K562 (cell line): ENCODE results near the gene ECI1. TPM values are rescaled to one million over a fixed set of nuclear protein-coding genes. Genes with fewer than 3 reads are reported as not detected.
A peak's percentile ranks its signal among the peaks of the same experiment; 100 is the strongest.

ENCODE experiments used
- ATAC-seq: fragments of 200-7000 bp; cut with Tn5 transposase; 3 replicates; pipeline ENCODE4 v1.9.1; 2020; ENCODE audit warnings: moderate library complexity
- BruUV-seq: library from RNA; stranded (reverse); fragments of 400-500 nt; replicated peaks from 2 replicates; lab custom pipeline; 2021; lab: Mats Ljungman, UMichigan
- CTCF ChIA-PET: fragments of 300-600 bp; formaldehyde crosslinking; extraction: SDS; loops from one replicate; lab custom pipeline; 2021; ENCODE audit warnings: low intra/inter-chr PET ratio; lab: Yijun Ruan, JAX
- POLR2A ChIA-PET: fragments of 300-600, 350-650 bp; sonication (Branson Sonifier 250); formaldehyde crosslinking; extraction: SDS; loops from one replicate; lab custom pipeline; 2021; ENCODE audit warnings: antibody characterized with exemption, inconsistent platforms; lab: Yijun Ruan, JAX
- DNase-seq, 4 experiments: peaks; one replicate each; pipeline versions ENCODE4 v3.0.0 to v3.0.0-alpha.2; 2011 to 2018; ENCODE audit warnings: low spot score in 3 of 4, mixed read lengths in 3 of 4; ENCODE audit errors: extremely low read depth in 1 of 4
- FAIRE-seq: peaks from 2 replicates; lab custom pipeline; 2011; peaks lifted over from hg19 to GRCh38; lab: Jason Lieb, UNC
- H2AFZ ChIP-seq: 2 replicates; pipeline ENCODE4 v1.6.0; 2011; ENCODE audit warnings: low read depth, low read length, control low read depth, inconsistent platforms
- H3K27ac ChIP-seq: fragments of 200-600 bp; 3 replicates; pipeline ENCODE4 v1.8.0; 2011; ENCODE audit warnings: low read depth, mild to moderate bottlenecking, control low read depth, inconsistent platforms, low read length, moderate library complexity, mixed read lengths; ENCODE audit errors: extremely low read depth
- H3K27me3 ChIP-seq, 2 experiments: fragments of 300-600 bp in 1 of 2; 2 replicates in 1 of 2; 3 replicates in 1 of 2; pipeline versions ENCODE4 v1.6.0 to v1.8.0; 2011; ENCODE audit warnings: inconsistent platforms in 2 of 2, low read length in 2 of 2, mild to moderate bottlenecking in 1 of 2, mixed read lengths in 1 of 2, moderate library complexity in 1 of 2; ENCODE audit not compliant: control insufficient read depth in 2 of 2, insufficient read depth in 2 of 2
- H3K36me3 ChIP-seq: fragments of 300-600 bp; 3 replicates; pipeline ENCODE4 v1.8.0; 2011; ENCODE audit warnings: mild to moderate bottlenecking, low read length, inconsistent platforms; ENCODE audit not compliant: control insufficient read depth, insufficient read depth
- H3K4me1 ChIP-seq, 2 experiments: fragments of 200-600 bp in 1 of 2; replicated peaks in 1 of 2; 2 replicates in 1 of 2; 3 replicates in 1 of 2; pipeline versions ENCODE4 v1.5.1 to v1.8.0; 2011; ENCODE audit warnings: inconsistent platforms in 2 of 2, low read length in 2 of 2, mild to moderate bottlenecking in 1 of 2, mixed read lengths in 1 of 2, moderate library complexity in 1 of 2; ENCODE audit not compliant: control insufficient read depth in 2 of 2, insufficient read depth in 2 of 2
- H3K4me2 ChIP-seq: 2 replicates; pipeline ENCODE4 v1.6.1; 2011; ENCODE audit warnings: low read length, control low read depth, inconsistent platforms, mixed read lengths; ENCODE audit not compliant: insufficient read depth
- H3K4me3 ChIP-seq: fragments of 200-600 bp; sonication (generic), shearing (Covaris generic); 2 replicates; pipeline ENCODE4 v1.5.1; 2016; ENCODE audit warnings: control low read depth, inconsistent platforms
- H3K79me2 ChIP-seq: fragments of 200-600 bp; 3 replicates; pipeline ENCODE4 v1.8.0; 2011; ENCODE audit warnings: low read length, inconsistent platforms; ENCODE audit not compliant: control insufficient read depth, insufficient read depth
- H3K9ac ChIP-seq, 2 experiments: 2 replicates each; pipeline versions ENCODE4 v1.6.0 to v1.6.1; 2011; ENCODE audit warnings: low read depth in 2 of 2, low read length in 2 of 2, control low read depth in 1 of 2, inconsistent platforms in 1 of 2, mild to moderate bottlenecking in 1 of 2, mixed read lengths in 1 of 2; ENCODE audit not compliant: insufficient read depth in 1 of 2
- H3K9me1 ChIP-seq: one replicate; pipeline ENCODE4 v1.6.0; 2011; ENCODE audit warnings: inconsistent platforms, mild to moderate bottlenecking, low read length, moderate library complexity; ENCODE audit not compliant: control insufficient read depth, insufficient read depth
- H3K9me3 ChIP-seq: replicated peaks from 2 replicates; pipeline ENCODE4 v1.5.1; 2011; ENCODE audit warnings: low read depth, low read length, inconsistent platforms; ENCODE audit not compliant: control insufficient read depth, insufficient read depth
- H4K20me1 ChIP-seq: replicated peaks from 2 replicates; pipeline ENCODE4 v1.6.1; 2011; ENCODE audit warnings: low read length, inconsistent platforms, mixed read lengths; ENCODE audit not compliant: control insufficient read depth, insufficient read depth
- CHD4 ChIP-seq: fragments of 200-600 bp; sonication (generic); IDR thresholded peaks from 3 replicates; pipeline ENCODE4 v1.6.1; 2012; ENCODE audit warnings: low read depth, mild to moderate bottlenecking, mixed read lengths, low read length, inconsistent platforms; ENCODE audit not compliant: insufficient read depth, insufficient replicate concordance, poor library complexity, severe bottlenecking
- CTCFL ChIP-seq: IDR thresholded peaks from 2 replicates; pipeline ENCODE4 v1.6.1; 2011; ENCODE audit warnings: borderline replicate concordance, low read depth, mild to moderate bottlenecking, moderate library complexity, low read length; ENCODE audit not compliant: insufficient read depth, poor library complexity, severe bottlenecking
- EGR1 ChIP-seq: fragments of 450-650 bp; conservative IDR thresholded peaks from 2 replicates; pipeline ENCODE4 v1.6.1; 2017; ENCODE audit warnings: mild to moderate bottlenecking
- HMGN3 ChIP-seq: IDR thresholded peaks from 2 replicates; pipeline ENCODE4 v1.6.1; 2011; ENCODE audit warnings: borderline replicate concordance, low read depth, mild to moderate bottlenecking, mixed read lengths, low read length; ENCODE audit not compliant: insufficient read length; ENCODE audit errors: extremely low read depth
- MYNN ChIP-seq, 2 experiments: sonication (generic); formaldehyde crosslinking in 1 of 2; IDR thresholded peaks; 2 replicates each; pipeline versions ENCODE4 v1.5.0 to v1.6.1; 2016 to 2020; ENCODE audit warnings: antibody characterized with exemption in 1 of 2, missing genetic modification reagents in 1 of 2
- PBX2 ChIP-seq, 2 experiments: IDR thresholded peaks in 1 of 2; conservative IDR thresholded peaks in 1 of 2; 2 replicates each; pipeline ENCODE4 v1.6.1; 2016; ENCODE audit warnings: low read depth in 2 of 2, mild to moderate bottlenecking in 1 of 2, missing compliant biosample characterization in 1 of 2, missing genetic modification characterization in 1 of 2, moderate library complexity in 1 of 2
- POLR2G ChIP-seq: fragments of 200-400 bp; formaldehyde crosslinking; IDR thresholded peaks from 2 replicates; pipeline ENCODE4 v1.6.1; 2017; ENCODE audit warnings: low read depth, mild to moderate bottlenecking, antibody characterized with exemption, low read length, moderate library complexity
- RBBP5 ChIP-seq: fragments of 200-600 bp; sonication (generic); IDR thresholded peaks from 2 replicates; pipeline ENCODE4 v1.6.1; 2012; ENCODE audit warnings: borderline replicate concordance, mild to moderate bottlenecking, low read length, control low read depth, inconsistent platforms; ENCODE audit not compliant: insufficient read depth, poor library complexity, severe bottlenecking
- RBFOX2 ChIP-seq: fragments of 200-400 bp; formaldehyde crosslinking; IDR thresholded peaks from 2 replicates; pipeline ENCODE4 v1.6.1; 2017; ENCODE audit warnings: low read depth, mild to moderate bottlenecking, low read length, moderate library complexity
- ZNF395 ChIP-seq: fragments of 200-800 bp; sonication (Bioruptor generic); IDR thresholded peaks from 2 replicates; pipeline ENCODE4 v1.6.1; 2017; ENCODE audit warnings: missing genetic modification characterization, missing compliant biosample characterization
- WGBS: fragments of 100-300 bp; shearing (Covaris generic); methylation state at CpG from one replicate; pipeline ENCODE4 v1.1.6; 2016; ENCODE audit warnings: low coverage, mixed read lengths; ENCODE audit not compliant: insufficient coverage; ENCODE audit errors: missing lambda C conversion rate; 5-methylcytosine and 5-hydroxymethylcytosine counted together
- in situ Hi-C: fragments of 300-500 bp; cut with MboI; formaldehyde crosslinking; loops from 4 replicates; pipeline ENCODE4 v1.15.0; 2018; ENCODE audit warnings: inconsistent platforms, mixed read lengths
- intact Hi-C: fragments of 100-400 bp; cut with micrococcal nuclease; formaldehyde crosslinking; loops from 2 replicates; pipeline ENCODE4 v1.14.2; 2022
- polyA plus RNA-seq, 8 experiments: library from polyadenylated mRNA; depleted of rRNA in 4 of 8; stranded (reverse) in 5 of 8; unstranded in 3 of 8; fragments of >200 nt; fragmentation: Nextera tagmentation in 2 of 8; fragmentation: Illumina TruSeq in 1 of 8; extraction: Ambion mirVana in 2 of 8; extraction: Trizol in 1 of 8; gene quantifications; 2 replicates each; pipeline versions ENCODE4 v1.2.1 to v1.2.3, GENCODE V29; 2011 to 2014; ENCODE audit warnings: inconsistent platforms in 1 of 8, missing spikeins in 1 of 8
- total RNA-seq, 7 experiments: library from RNA; depleted of rRNA in 6 of 7; stranded (reverse); fragments of >200 nt in 6 of 7; fragmentation: Illumina TruSeq in 2 of 7; extraction: Trizol in 2 of 7; gene quantifications; 2 replicates each; pipeline versions ENCODE4 v1.2.1 to v1.2.3, GENCODE V29; 2011 to 2021; ENCODE audit warnings: low replicate concordance in 1 of 7

ECI1 gene
- total and polyA plus RNA-seq, 9 of the 15 experiments (the other 6 are each of a cell fraction or from before 2014, with no cell fraction given): 4.7 to 189 (median 54.0) TPM

GRCh38 chr16:2244301-2244700, 7.1 kb downstream of the ECI1 start:
- CTCF ChIA-PET: no interaction called here
- Histone ChIP-seq H4K20me1 (no peaks in the 10 kb centered on the region), H3K4me2 (no peak overlapping the region), H3K27me3 (no peaks in the 10 kb centered on the region), H3K36me3 (peaks cover 75% of the 10 kb centered on the region; the same call in 2 of the 3 replicates), H3K9me1 (no peaks in the 10 kb centered on the region), H3K9ac (peak overlapping the region in 1 of 2 experiments; percentile 68; a peak in 1 of 4 replicates), H3K9me3 (no peaks in the 10 kb centered on the region), H3K79me2 (peaks cover 25% of the 10 kb centered on the region), H3K4me3 (no peak overlapping the region), H2AFZ (no peak overlapping the region), H3K27ac (no peak overlapping the region), H3K4me1 (peaks cover 0 to 36% of the 10 kb centered on the region in 2 experiments; a peak in 2 of 5 replicates)
- no peak for ATAC-seq
- intact Hi-C loops (no loop called here), in situ Hi-C loops (no loop called here)
- 92% methylated on average over 12 of the region's 17 CpGs for WGBS
- no TSS peak for BruUV-seq
- FAIRE-seq: no peak
- no peak for TF ChIP-seq CHD4
- TF ChIP-seq RBFOX2: peak; percentile 39; the same call in 1 of the 2 replicates
- TF ChIP-seq MYNN (IDR thresholded peaks at IDR 0.05): no peak
- no peak for TF ChIP-seq MYNN (CRISPR knock-in tag; IDR thresholded peaks at IDR 0.05)
- TF ChIP-seq HMGN3: peak; percentile 26
- peak; percentile 65; the same call in 1 of the 2 replicates for TF ChIP-seq POLR2G
- no peak for TF ChIP-seq ZNF395 (CRISPR knock-in tag)
- TF ChIP-seq CTCFL: peak; percentile 56
- TF ChIP-seq RBBP5: no peak
- no peak for TF ChIP-seq PBX2 (CRISPR knock-in tag; IDR thresholded peaks at IDR 0.05; ENCODE audit: low read depth)
- TF ChIP-seq PBX2 (tag; conservative IDR thresholded peaks at IDR 0.05; ENCODE audit: low read depth): no peak
- peak; percentile 23 for TF ChIP-seq EGR1
- POLR2A ChIA-PET: interaction anchor here (1.0 to 1.4 kb wide), 3 partner anchors 11 to 201 kb away, joined by 3 to 4 read pairs (median 3); no protein-coding TSS in a partner anchor
- DNase-seq: peak in 1 of 4 experiments; percentile 46
